Cardiac muscle cell (in vitro differentiated cells and primary cell): Measurements from ENCODE around the gene GSK3B. TPM values are rescaled to one million over a fixed set of nuclear protein-coding genes. Genes with fewer than 3 reads are reported as not detected.
"Not testable (repeated sequence)": the region's sequence is repeated elsewhere in the genome, so short reads cannot be mapped to it uniquely, and the experiment has no call there.

Experiments
- DNase-seq, 2 donors: peaks; one replicate each; pipeline versions ENCODE4 v3.0.0 to v3.0.0-alpha.2; 2010 to 2017; ENCODE audit warnings: low read depth in 1 of 2, low spot score in 1 of 2
- H3K27ac ChIP-seq: fragments of 200-600 bp; sonication (generic); 2 replicates; pipeline ENCODE4 v1.5.1; 2016
- H3K27me3 ChIP-seq: fragments of 200-600 bp; sonication (generic); 2 replicates; pipeline ENCODE4 v1.6.0; 2016; ENCODE audit warnings: control low read depth
- H3K36me3 ChIP-seq: fragments of 200-600 bp; sonication (generic); 2 replicates; pipeline ENCODE4 v1.5.1; 2016; ENCODE audit warnings: control low read depth
- H3K4me1 ChIP-seq: fragments of 200-600 bp; sonication (generic); 2 replicates; pipeline ENCODE4 v1.8.1; 2017; ENCODE audit warnings: low read depth, mild to moderate bottlenecking, mixed run types
- H3K4me3 ChIP-seq: fragments of 200-600 bp; sonication (generic); 2 replicates; pipeline ENCODE4 v1.5.1; 2016; ENCODE audit warnings: mild to moderate bottlenecking
- H3K9me3 ChIP-seq: fragments of 200-600 bp; sonication (generic); 2 replicates; pipeline ENCODE4 v1.5.1; 2017; ENCODE audit warnings: low read depth, mild to moderate bottlenecking, control low read depth
- polyA plus RNA-seq: library from polyadenylated mRNA; unstranded; fragments of >200 nt; fragmentation: Nextera tagmentation; extraction: Ambion mirVana; gene quantifications from 2 replicates; pipeline ENCODE4 v1.2.1, GENCODE V29; 2016
- total RNA-seq: library from RNA; depleted of rRNA; stranded (reverse); fragments of >200 nt; gene quantifications from 2 replicates; pipeline ENCODE4 v1.2.3, GENCODE V29; 2016
- TF ChIP-seq, protein P1 (sequence below): IDR thresholded peaks from 2 replicates; pipeline ENCODE4 v1.5.1; 2012; ENCODE audit warnings: low read depth, mild to moderate bottlenecking, low read length

The GSK3B gene
- total and polyA plus RNA-seq, 2 experiments from 2014 or later, result 20.4 to 48.3 TPM

GRCh38 chr3:119998166-119998565, 96.1 kb downstream of the GSK3B start:
- Histone ChIP-seq H3K9me3 (no peaks in the 10 kb centered on the region), H3K4me1 (no peaks in the 10 kb centered on the region)

GRCh38 chr3:119990888-119991287, 103.4 kb downstream of the GSK3B start:
- no peaks in the 10 kb centered on the region for H3K4me1 ChIP-seq
- H3K36me3 ChIP-seq, result no peaks in the 10 kb centered on the region
- no peak overlapping the region for H3K27ac ChIP-seq
- no peaks in the 10 kb centered on the region for H3K9me3 ChIP-seq
- TF ChIP-seq, protein P1, sequence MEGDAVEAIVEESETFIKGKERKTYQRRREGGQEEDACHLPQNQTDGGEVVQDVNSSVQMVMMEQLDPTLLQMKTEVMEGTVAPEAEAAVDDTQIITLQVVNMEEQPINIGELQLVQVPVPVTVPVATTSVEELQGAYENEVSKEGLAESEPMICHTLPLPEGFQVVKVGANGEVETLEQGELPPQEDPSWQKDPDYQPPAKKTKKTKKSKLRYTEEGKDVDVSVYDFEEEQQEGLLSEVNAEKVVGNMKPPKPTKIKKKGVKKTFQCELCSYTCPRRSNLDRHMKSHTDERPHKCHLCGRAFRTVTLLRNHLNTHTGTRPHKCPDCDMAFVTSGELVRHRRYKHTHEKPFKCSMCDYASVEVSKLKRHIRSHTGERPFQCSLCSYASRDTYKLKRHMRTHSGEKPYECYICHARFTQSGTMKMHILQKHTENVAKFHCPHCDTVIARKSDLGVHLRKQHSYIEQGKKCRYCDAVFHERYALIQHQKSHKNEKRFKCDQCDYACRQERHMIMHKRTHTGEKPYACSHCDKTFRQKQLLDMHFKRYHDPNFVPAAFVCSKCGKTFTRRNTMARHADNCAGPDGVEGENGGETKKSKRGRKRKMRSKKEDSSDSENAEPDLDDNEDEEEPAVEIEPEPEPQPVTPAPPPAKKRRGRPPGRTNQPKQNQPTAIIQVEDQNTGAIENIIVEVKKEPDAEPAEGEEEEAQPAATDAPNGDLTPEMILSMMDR, result no peak
- H3K4me3 ChIP-seq, result no peak overlapping the region
- DNase-seq, result peak in 1 of 2 donors; percentile 20
- no peaks in the 10 kb centered on the region for H3K27me3 ChIP-seq

More at GRCh38 chr3:119998166-119998565, 96.1 kb downstream of the GSK3B start:
- H3K36me3 ChIP-seq, result peaks cover 5% of the 10 kb centered on the region
- H3K27me3 ChIP-seq, result no peaks in the 10 kb centered on the region
- no peak overlapping the region for H3K27ac ChIP-seq
- no peak for DNase-seq
- TF ChIP-seq, protein P1, result no peak
- H3K4me3 ChIP-seq, result no peak overlapping the region

DNA sequence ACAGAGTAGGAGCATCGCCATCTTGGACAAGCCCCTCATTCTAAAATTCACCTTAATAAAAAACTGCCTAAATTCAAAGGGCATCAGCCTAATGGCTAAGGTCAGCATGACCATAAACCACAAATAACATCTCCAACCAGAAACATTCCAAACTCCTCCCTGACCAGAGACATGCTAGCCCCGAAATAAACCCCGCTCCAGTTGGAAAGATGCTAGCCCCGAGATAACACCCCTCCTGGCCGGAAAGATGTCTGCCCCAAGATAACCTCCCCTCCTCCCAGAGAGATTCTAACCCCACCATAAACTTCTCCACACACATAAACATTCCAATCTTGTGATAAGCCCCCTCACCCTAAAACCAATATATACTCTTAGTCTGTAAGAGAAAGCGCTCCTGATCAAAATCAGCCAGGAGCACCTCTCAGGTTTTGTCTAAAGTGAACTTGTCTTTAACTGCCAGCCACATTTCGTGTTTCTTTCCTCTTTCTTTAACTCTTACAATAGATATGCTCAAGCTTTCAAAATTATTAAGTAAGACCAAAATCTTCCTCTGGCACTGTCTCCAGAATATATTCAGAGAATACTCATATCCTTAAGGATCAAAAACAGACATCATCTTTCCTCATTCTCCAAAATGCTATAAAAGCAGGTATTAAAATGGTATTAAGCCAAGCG, 104.1 kb downstream of the GSK3B start:
- no peak overlapping the region for H3K27ac ChIP-seq
- no peaks in the 10 kb centered on the region for H3K36me3 ChIP-seq
- H3K4me1 ChIP-seq, result no peaks in the 10 kb centered on the region
- no peak overlapping the region for H3K4me3 ChIP-seq
- DNase-seq, result no peak
- no peaks in the 10 kb centered on the region for H3K9me3 ChIP-seq
- TF ChIP-seq, protein P1, result no peak
- H3K27me3 ChIP-seq, result no peaks in the 10 kb centered on the region

DNA sequence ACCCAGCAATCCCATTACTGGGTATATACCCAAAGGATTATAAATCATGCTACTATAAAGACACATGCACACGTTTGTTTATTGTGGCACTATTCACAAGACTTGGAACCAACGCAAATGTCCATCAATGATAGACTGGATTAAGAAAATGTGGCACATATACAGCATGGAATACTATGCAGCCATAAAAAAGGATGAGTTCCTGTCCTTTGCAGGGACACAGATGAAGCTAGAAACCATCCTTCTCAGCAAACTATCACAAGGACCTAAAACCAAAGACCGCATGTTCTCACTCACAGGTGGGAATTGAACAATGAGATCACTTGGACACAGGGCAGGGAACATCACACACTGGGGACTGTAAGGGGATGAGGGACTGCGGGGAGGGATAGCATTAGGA, 107.4 kb downstream of the GSK3B start:
- H3K36me3 ChIP-seq, DNase-seq, H3K4me1 ChIP-seq, H3K27me3 ChIP-seq, H3K27ac ChIP-seq, H3K9me3 ChIP-seq, H3K4me3 ChIP-seq: not testable (repeated sequence)

DNA sequence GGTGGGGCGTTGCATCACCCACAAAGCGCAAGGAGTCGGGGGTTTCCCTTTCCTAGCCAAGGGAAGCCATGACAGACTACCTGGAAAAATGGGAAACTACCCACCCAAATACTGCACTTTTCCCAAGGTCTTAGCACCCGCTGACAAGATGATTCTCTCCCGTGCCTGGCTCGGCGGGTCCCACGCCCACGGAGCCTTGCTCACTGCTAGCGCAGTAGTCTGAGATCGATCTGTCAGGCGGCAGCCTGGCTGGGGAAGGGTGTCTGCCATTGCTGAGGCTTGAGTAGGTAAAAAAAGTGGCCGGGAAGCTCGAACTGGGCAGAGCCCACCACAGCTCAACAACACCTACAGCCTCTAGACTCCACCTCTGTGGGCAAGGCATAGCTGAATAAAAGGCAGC, 112.9 kb downstream of the GSK3B start:
- peaks cover 13% of the 10 kb centered on the region for H3K4me1 ChIP-seq
- H3K27ac ChIP-seq, result no peak overlapping the region
- no peaks in the 10 kb centered on the region for H3K9me3 ChIP-seq
- no peak overlapping the region for H3K4me3 ChIP-seq
- TF ChIP-seq, protein P1, result no peak
- no peak for DNase-seq
- H3K36me3 ChIP-seq, result no peaks in the 10 kb centered on the region
- no peaks in the 10 kb centered on the region for H3K27me3 ChIP-seq

DNA sequence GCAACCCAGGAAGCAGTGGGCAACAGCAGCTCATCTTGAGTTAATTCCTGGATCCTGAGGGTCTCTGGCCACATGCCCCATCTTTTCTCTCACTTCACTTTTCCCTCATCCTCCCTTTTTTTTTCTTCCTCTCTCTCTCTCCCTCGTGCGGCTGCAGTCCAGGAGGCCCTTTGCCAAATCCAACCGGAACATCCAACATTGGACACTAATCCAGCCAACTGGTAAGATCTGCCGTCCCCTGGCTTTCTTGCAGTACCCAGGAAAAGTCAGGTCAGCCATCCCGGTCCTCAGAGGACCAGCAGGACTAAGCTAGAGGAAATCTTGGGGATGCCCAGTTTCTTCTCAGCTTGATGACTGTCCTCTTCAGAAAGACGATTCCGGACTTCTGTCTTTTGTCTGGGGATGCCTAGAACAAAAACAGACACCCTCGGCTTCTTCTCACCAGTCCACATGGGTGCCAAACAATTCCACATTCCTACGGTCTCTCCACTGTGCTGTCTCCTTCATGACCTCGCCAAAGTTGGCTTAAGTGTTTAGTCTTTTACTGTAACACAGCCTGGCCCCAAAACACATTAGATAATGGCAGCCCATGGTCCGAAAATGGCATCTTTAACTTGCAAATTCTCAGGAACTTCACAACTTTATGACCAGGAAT, 115.6 kb downstream of the GSK3B start:
- DNase-seq, result no peak
- Histone ChIP-seq H3K36me3 (no peaks in the 10 kb centered on the region), H3K27ac (no peak overlapping the region), H3K4me3 (no peak overlapping the region), H3K4me1 (peaks cover 13% of the 10 kb centered on the region), H3K9me3 (no peaks in the 10 kb centered on the region), H3K27me3 (no peaks in the 10 kb centered on the region)
- TF ChIP-seq, protein P1, result no peak
